ENCODE results near the gene FAM221A.
"Not testable (repeated sequence)": the region's sequence is repeated elsewhere in the genome, so short reads cannot be mapped to it uniquely, and the experiment has no call there.

Gene FAM221A

GRCh38 chr7:23715099-23715498 lies 35.1 kb downstream of the FAM221A start:
- no peak for ATAC-seq (ENCODE audit: low read depth)
- no peaks in the 10 kb centered on the region for H3K36me3 Mint-ChIP-seq
- H3K4me3 Mint-ChIP-seq = no peak overlapping the region
- no peaks in the 10 kb centered on the region for H3K27me3 Mint-ChIP-seq
- no peak overlapping the region for H3K27ac Mint-ChIP-seq
- no peaks in the 10 kb centered on the region for H3K9me3 Mint-ChIP-seq
- no peak for DNase-seq (ENCODE audit: low spot score in 2 of 2)
- no peaks in the 10 kb centered on the region for H3K4me1 Mint-ChIP-seq

GRCh38 chr7:23717788-23718187 lies 37.8 kb downstream of the FAM221A start:
- DNase-seq (ENCODE audit: low spot score in 2 of 2) (no peak), ATAC-seq (ENCODE audit: low read depth) (no peak)
- no peaks in the 10 kb centered on the region for H3K4me1 Mint-ChIP-seq
- H3K36me3 Mint-ChIP-seq = no peaks in the 10 kb centered on the region
- no peaks in the 10 kb centered on the region for H3K27me3 Mint-ChIP-seq
- no peak overlapping the region for H3K27ac Mint-ChIP-seq
- H3K9me3 Mint-ChIP-seq = no peaks in the 10 kb centered on the region
- H3K4me3 Mint-ChIP-seq = no peak overlapping the region

GRCh38 chr7:23721456-23721855 lies 41.5 kb downstream of the FAM221A start:
- Mint-ChIP-seq H3K9me3 (no peaks in the 10 kb centered on the region), H3K4me1 (no peaks in the 10 kb centered on the region), H3K27ac (no peak overlapping the region), H3K36me3 (no peaks in the 10 kb centered on the region), H3K27me3 (no peaks in the 10 kb centered on the region), H3K4me3 (no peak overlapping the region)
- no peak for DNase-seq (ENCODE audit: low spot score in 2 of 2)
- no peak for ATAC-seq (ENCODE audit: low read depth)

DNA sequence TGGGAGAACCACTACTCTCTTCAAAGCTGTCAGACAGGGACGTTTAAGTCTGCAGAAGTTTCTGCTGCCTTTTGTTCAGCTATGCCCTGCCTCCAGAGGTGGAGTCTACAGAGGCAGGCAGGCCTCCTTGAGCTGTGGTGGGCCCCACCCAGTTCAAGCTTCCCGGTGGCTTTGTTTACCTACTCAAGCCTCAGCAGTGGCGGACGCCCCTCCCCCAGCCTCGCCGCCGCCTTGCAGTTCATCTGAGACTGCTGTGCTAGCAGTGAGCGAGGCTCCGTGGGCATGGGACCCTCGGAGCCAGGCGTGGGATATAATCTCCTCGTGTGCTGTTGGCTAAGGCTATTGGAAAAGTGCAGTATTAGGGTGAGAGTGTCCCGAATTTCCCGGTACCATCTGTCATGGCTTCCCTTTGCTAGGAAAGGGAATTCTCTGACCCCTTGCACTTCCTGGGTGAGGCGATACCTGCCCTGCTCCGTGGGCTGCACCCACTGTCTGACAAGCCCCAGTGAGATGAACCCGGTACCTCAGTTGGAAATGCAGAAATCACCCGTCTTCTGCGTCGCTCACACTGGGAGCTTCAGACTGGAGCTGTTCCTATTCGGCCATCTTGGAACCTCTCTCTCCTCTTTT lies 42.7 kb downstream of the FAM221A start:
- not testable (repeated sequence) for H3K4me3 Mint-ChIP-seq; H3K9me3 Mint-ChIP-seq; ATAC-seq (ENCODE audit: low read depth); H3K36me3 Mint-ChIP-seq; DNase-seq (ENCODE audit: low spot score in 2 of 2); H3K27me3 Mint-ChIP-seq; H3K27ac Mint-ChIP-seq; H3K4me1 Mint-ChIP-seq

DNA sequence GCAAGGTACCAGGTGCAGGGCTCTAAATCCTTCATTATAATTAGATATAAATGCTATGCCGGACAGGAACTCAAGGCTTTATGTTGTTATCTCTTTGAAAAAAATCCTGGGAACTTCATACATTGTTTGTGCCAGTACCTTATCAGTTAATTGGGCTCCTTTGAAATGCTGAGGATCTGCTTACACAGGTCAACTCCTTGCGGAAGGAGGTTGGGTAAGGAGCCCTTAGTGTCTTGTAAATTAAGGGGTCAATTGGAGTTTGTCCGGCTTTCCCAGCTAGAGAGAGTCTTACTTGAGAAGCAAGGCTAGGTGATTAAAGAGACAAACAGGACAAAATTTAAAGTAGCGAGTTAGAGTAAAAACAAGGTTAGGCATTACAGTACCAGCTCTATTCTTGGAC lies 44.1 kb downstream of the FAM221A start:
- H3K9me3 Mint-ChIP-seq; H3K4me3 Mint-ChIP-seq; DNase-seq (ENCODE audit: low spot score in 2 of 2): not testable (repeated sequence)

DNA sequence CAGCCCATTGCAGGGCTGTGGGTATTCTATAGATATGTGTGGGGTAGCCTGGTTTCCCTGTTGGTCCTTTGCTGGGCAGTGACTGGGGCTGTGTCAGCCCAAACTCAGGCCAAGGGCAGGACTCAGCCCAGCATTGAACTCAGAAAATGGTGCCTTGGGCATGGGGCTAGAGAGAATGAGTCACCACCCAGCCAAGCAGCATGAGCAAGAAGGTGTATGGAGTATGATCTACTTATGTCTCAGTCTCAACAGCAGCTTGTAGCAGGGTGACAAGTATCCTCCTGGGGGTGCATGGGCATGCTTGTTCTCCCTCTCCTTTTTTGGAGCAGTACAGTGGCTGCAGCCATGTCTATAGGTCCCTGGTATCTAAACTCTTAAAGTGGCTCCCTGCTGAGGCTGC lies 62.1 kb downstream of the FAM221A start:
- DNase-seq (ENCODE audit: low spot score in 2 of 2) = no peak
- Mint-ChIP-seq H3K9me3 (peaks cover 20% of the 10 kb centered on the region), H3K4me1 (no peaks in the 10 kb centered on the region), H3K36me3 (peaks cover 21% of the 10 kb centered on the region), H3K27me3 (no peaks in the 10 kb centered on the region), H3K4me3 (no peak overlapping the region), H3K27ac (no peak overlapping the region)
- no peak for ATAC-seq (ENCODE audit: low read depth)

More for the DNA sequence above, 44.1 kb downstream of the FAM221A start:
- not testable (repeated sequence) for ATAC-seq (ENCODE audit: low read depth); H3K36me3 Mint-ChIP-seq; H3K27me3 Mint-ChIP-seq; H3K27ac Mint-ChIP-seq; H3K4me1 Mint-ChIP-seq

DNA sequence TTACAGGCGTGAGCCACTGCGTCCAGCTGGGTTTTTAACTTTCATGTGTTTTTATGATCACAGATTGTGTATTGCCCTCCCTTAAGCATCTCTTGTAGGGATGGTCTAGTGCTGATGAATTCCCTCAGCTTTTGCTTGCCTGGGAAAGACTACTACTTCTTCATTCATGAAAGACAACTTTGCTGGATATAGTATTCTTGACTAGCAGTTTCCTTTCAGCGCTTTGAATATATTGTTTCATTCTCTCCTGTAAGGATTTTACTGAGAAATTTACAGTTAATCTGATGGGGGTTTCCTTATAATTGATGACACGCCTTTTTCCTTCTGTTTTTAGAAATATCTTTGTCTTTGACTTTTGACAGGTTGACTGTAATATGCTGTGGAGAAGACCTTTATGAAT lies 63.2 kb downstream of the FAM221A start:
- H3K4me3 Mint-ChIP-seq = no peak overlapping the region
- peaks cover 22% of the 10 kb centered on the region for H3K36me3 Mint-ChIP-seq
- DNase-seq (ENCODE audit: low spot score in 2 of 2) (no peak), ATAC-seq (ENCODE audit: low read depth) (no peak)
- no peaks in the 10 kb centered on the region for H3K27me3 Mint-ChIP-seq
- H3K4me1 Mint-ChIP-seq = no peaks in the 10 kb centered on the region
- peaks cover 23% of the 10 kb centered on the region for H3K9me3 Mint-ChIP-seq
- H3K27ac Mint-ChIP-seq = no peak overlapping the region

DNA sequence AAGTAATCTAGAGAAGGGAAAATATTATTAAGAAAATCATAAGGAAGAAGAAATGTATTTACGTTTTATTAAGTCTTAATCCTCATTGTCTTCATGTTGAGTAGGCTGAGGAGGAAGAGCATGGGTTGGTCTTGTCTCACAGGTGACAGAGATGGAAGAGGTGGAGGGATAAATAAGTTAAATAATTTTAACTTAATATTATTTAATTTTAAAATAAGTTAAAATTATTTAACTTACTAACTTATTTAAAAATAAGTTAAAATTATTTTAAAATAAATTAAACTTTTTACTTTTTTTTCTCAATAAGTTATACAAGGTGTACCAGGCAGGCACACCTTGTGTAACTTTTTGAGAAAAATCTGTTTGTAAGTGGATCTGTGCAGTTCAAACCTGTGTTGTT lies 66.6 kb downstream of the FAM221A start:
- peaks cover 21% of the 10 kb centered on the region for H3K36me3 Mint-ChIP-seq
- no peak overlapping the region for H3K4me3 Mint-ChIP-seq
- H3K27ac Mint-ChIP-seq = no peak overlapping the region
- H3K9me3 Mint-ChIP-seq = peaks cover 23% of the 10 kb centered on the region
- ATAC-seq (ENCODE audit: low read depth) = no peak
- H3K4me1 Mint-ChIP-seq = no peaks in the 10 kb centered on the region
- no peaks in the 10 kb centered on the region for H3K27me3 Mint-ChIP-seq
- DNase-seq (ENCODE audit: low spot score in 2 of 2) = no peak

DNA sequence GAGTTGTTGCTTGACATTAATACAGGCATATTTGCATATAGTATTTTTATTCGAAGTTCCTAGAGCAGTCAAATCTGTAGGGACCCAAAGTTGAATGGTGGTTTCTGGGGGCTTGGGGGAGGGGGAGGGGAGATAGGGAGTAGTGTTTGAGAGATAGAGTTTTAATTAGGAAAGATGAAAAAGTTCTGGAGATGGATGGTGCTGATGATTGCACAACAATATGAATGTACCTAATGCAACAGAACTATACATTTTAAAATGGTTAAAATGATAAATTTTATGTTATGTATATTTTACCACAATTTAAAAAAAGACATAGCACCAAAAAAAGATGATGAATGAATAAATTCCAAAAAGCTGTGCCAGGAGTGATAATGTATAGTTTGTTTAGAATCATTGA lies 71.9 kb downstream of the FAM221A start:
- no peak overlapping the region for H3K4me3 Mint-ChIP-seq
- H3K4me1 Mint-ChIP-seq = no peaks in the 10 kb centered on the region
- DNase-seq (ENCODE audit: low spot score in 2 of 2) (no peak), ATAC-seq (ENCODE audit: low read depth) (no peak)
- no peaks in the 10 kb centered on the region for H3K27me3 Mint-ChIP-seq
- H3K27ac Mint-ChIP-seq = no peak overlapping the region
- peaks cover 3% of the 10 kb centered on the region for H3K9me3 Mint-ChIP-seq
- peaks cover 22% of the 10 kb centered on the region for H3K36me3 Mint-ChIP-seq
